PC-9 (cell line): ENCODE measurements around the gene ERCC4. TPM values are rescaled to one million over a fixed set of nuclear protein-coding genes. Genes with fewer than 3 reads are reported as not detected.

ENCODE experiments used
- BruUV-seq: library from RNA; stranded (reverse); fragments of 400-500 nt; replicated peaks from 2 replicates; lab custom pipeline; 2021; lab: Mats Ljungman, UMichigan
- CTCF ChIA-PET: fragments of 300-600 bp; sonication (Branson Sonifier 250); formaldehyde crosslinking; loops from one replicate; lab custom pipeline; 2022; ENCODE audit warnings: antibody characterized with exemption; lab: Charles Lee
- POLR2A ChIA-PET: fragments of 300-600 bp; sonication (Branson Sonifier 250); formaldehyde crosslinking; loops from one replicate; lab custom pipeline; 2022; ENCODE audit warnings: antibody characterized with exemption; ENCODE audit not compliant: unreplicated experiment; lab: Charles Lee
- DNase-seq, 2 experiments: peaks; one replicate each; pipeline versions ENCODE4 v3.0.0 to v3.0.0-alpha.2; 2015 to 2022; ENCODE audit warnings: mixed read lengths in 1 of 2
- H2AFZ ChIP-seq: fragments of 200-600 bp; sonication (generic); 2 replicates; pipeline ENCODE4 v1.8.1; 2017; ENCODE audit warnings: antibody characterized with exemption
- H3F3A ChIP-seq: fragments of 200-600 bp; sonication (generic); 2 replicates; pipeline ENCODE4 v1.8.1; 2017; ENCODE audit warnings: antibody characterized with exemption, mild to moderate bottlenecking, low read depth; ENCODE audit not compliant: insufficient read depth
- H3K27ac ChIP-seq: fragments of 200-600 bp; sonication (generic); 2 replicates; pipeline ENCODE4 v1.6.1; 2016; ENCODE audit warnings: mixed run types
- H3K27me3 ChIP-seq: fragments of 200-600 bp; sonication (generic); 2 replicates; pipeline ENCODE4 v1.6.1; 2016; ENCODE audit warnings: low read depth, mixed run types; ENCODE audit not compliant: insufficient read depth
- H3K36me3 ChIP-seq: fragments of 200-600 bp; sonication (generic); 2 replicates; pipeline ENCODE4 v1.6.1; 2016; ENCODE audit warnings: low read depth, mixed run types
- H3K4me1 ChIP-seq: fragments of 200-600 bp; sonication (generic); replicated peaks from 2 replicates; pipeline ENCODE4 v1.6.1; 2016; ENCODE audit warnings: mixed run types; ENCODE audit not compliant: insufficient read depth
- H3K4me2 ChIP-seq: fragments of 200-600 bp; sonication (generic); 2 replicates; pipeline ENCODE4 v1.6.1; 2017; ENCODE audit warnings: mixed run types
- H3K4me3 ChIP-seq: fragments of 200-600 bp; sonication (generic); 2 replicates; pipeline ENCODE4 v1.6.1; 2016; ENCODE audit warnings: mixed run types
- H3K79me2 ChIP-seq: fragments of 200-600 bp; sonication (generic); 2 replicates; pipeline ENCODE4 v1.6.1; 2017; ENCODE audit warnings: low read depth, mixed run types
- H3K9me2 ChIP-seq: fragments of 200-600 bp; sonication (generic); 2 replicates; pipeline ENCODE4 v1.8.1; 2017; ENCODE audit warnings: mild to moderate bottlenecking; ENCODE audit not compliant: insufficient read depth
- H3K9me3 ChIP-seq: fragments of 200-600 bp; sonication (generic); 2 replicates; pipeline ENCODE4 v1.8.1; 2016; ENCODE audit warnings: low read depth; ENCODE audit not compliant: insufficient read depth
- H4K20me1 ChIP-seq: fragments of 200-600 bp; sonication (generic); 2 replicates; pipeline ENCODE4 v1.8.1; 2017; ENCODE audit not compliant: insufficient read depth
- EZH2 ChIP-seq: fragments of 200-600 bp; sonication (generic); IDR thresholded peaks from 2 replicates; pipeline ENCODE4 v1.8.0; 2017; ENCODE audit warnings: antibody characterized with exemption, low read depth
- intact Hi-C: fragments of 100-400 bp; cut with micrococcal nuclease; formaldehyde crosslinking; loops from one replicate; pipeline ENCODE4 v1.10.0; 2022; ENCODE audit not compliant: unreplicated experiment
- total RNA-seq: library from RNA; stranded (reverse); gene quantifications from 2 replicates; pipeline ENCODE4 v1.2.3, GENCODE V29; 2021
- TF ChIP-seq, protein P1 (sequence below): fragments of 200-600 bp; sonication (generic); conservative IDR thresholded peaks from 2 replicates; pipeline ENCODE4 v1.6.1; 2017; ENCODE audit warnings: mixed run types, antibody characterized with exemption, mild to moderate bottlenecking, moderate library complexity

ERCC4 gene
- total RNA-seq, 1 experiment from 2014 or later, result 17.4 TPM

DNA sequence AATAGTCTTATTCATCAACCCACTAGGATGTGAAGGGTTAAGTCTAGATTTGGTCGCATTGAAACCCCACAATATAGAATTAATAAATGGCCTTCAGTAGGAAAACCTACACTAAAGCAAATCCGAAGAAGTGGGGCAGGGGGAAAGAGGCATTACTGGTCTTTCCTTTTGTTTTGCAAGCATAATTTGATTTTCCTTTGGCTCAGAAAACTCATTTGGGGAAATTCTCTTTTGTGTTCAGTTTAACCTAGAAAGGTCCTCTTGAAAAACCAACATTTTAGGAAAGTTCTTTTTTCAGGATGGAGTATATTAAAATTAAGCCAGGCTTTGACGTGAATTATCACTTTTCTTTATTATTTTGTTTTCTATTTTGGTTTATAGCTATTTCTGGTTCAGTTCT, 31.7 kb downstream of the ERCC4 start:
- no peak overlapping the region for H3K4me2 ChIP-seq
- POLR2A ChIA-PET, result interaction anchor here (0.6 kb wide), 2 partner anchors 146 to 626 kb away, joined by 4 to 9 read pairs; no protein-coding TSS in a partner anchor

DNA sequence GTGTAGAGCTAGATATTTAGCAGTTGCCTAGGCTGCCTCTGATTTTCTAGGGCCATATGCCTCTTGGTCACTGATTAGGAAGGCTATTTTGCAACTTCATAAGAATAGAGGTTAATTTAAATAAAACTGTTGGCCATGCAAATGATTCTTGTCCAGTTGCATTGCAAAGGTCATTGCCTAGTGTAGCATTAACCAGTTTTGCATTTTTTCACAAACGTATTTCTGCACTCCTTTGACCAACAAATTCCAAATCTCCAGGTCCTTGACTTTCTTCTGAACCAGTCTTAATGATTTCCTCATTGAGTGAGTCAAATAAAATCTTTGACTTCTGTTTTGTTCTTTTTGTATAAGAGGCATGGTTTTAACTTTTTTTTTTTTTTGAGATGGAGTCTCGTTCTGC, 33.5 kb downstream of the ERCC4 start:
- intact Hi-C loops, result no loop called here
- DNase-seq, result no peak
- Histone ChIP-seq H3K79me2 (no peaks in the 10 kb centered on the region), H3K4me2 (no peak overlapping the region), H2AFZ (no peak overlapping the region), H3K4me1 (peaks cover 42% of the 10 kb centered on the region), H3K9me2 (no peaks in the 10 kb centered on the region), H3F3A (peaks cover 28% of the 10 kb centered on the region), H3K27me3 (no peaks in the 10 kb centered on the region), H3K9me3 (no peaks in the 10 kb centered on the region), H3K4me3 (no peak overlapping the region), H4K20me1 (no peaks in the 10 kb centered on the region), H3K27ac (no peak overlapping the region), H3K36me3 (no peaks in the 10 kb centered on the region)
- TF ChIP-seq, protein P1, sequence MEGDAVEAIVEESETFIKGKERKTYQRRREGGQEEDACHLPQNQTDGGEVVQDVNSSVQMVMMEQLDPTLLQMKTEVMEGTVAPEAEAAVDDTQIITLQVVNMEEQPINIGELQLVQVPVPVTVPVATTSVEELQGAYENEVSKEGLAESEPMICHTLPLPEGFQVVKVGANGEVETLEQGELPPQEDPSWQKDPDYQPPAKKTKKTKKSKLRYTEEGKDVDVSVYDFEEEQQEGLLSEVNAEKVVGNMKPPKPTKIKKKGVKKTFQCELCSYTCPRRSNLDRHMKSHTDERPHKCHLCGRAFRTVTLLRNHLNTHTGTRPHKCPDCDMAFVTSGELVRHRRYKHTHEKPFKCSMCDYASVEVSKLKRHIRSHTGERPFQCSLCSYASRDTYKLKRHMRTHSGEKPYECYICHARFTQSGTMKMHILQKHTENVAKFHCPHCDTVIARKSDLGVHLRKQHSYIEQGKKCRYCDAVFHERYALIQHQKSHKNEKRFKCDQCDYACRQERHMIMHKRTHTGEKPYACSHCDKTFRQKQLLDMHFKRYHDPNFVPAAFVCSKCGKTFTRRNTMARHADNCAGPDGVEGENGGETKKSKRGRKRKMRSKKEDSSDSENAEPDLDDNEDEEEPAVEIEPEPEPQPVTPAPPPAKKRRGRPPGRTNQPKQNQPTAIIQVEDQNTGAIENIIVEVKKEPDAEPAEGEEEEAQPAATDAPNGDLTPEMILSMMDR, result no peak
- TF ChIP-seq EZH2, result no peak
- BruUV-seq, result no TSS peak
- ChIA-PET CTCF (no interaction called here), POLR2A (no interaction called here)

More for the DNA sequence above, 31.7 kb downstream of the ERCC4 start:
- Histone ChIP-seq H2AFZ (no peak overlapping the region), H3K27ac (no peak overlapping the region), H3K9me3 (no peaks in the 10 kb centered on the region), H3K4me3 (no peak overlapping the region), H3K79me2 (no peaks in the 10 kb centered on the region), H4K20me1 (no peaks in the 10 kb centered on the region), H3K4me1 (peaks cover 25% of the 10 kb centered on the region), H3K27me3 (no peaks in the 10 kb centered on the region), H3F3A (peaks cover 11% of the 10 kb centered on the region; the same call in 1 of the 2 replicates), H3K9me2 (no peaks in the 10 kb centered on the region), H3K36me3 (no peaks in the 10 kb centered on the region)
- CTCF ChIA-PET, result no interaction called here
- TF ChIP-seq, protein P1, result no peak
- TF ChIP-seq EZH2, result no peak
- intact Hi-C loops, result no loop called here
- no TSS peak for BruUV-seq
- DNase-seq, result no peak

DNA sequence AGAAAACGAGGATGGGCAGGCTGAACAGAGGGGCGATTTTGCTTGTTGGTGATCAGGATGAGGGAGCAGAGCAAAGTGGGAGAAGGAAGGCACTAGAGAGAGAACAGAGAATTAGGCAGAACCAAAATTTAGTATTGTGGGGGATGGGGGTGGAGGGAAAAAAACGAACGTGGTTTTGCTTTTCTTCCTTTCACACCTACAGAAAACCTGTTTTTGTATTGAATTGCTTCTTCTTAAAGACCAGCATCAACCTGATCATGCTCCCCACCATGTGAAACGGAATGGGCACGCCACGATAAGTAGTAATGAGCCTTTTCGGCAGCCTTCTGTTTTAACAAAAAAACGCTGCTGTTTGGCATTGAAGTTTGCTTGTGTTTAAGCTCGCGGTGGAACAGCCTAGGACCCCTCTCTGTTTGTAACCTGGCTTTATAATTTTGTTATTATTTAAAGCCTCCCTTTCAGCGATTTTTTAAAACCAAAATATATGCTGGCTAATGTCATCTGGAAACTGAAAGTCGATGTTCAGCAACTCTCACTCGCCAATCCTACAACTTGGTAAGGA, 36.8 kb downstream of the ERCC4 start:
- Histone ChIP-seq H3K27me3 (no peaks in the 10 kb centered on the region), H3K9me2 (no peaks in the 10 kb centered on the region), H4K20me1 (no peaks in the 10 kb centered on the region), H3K36me3 (no peaks in the 10 kb centered on the region), H2AFZ (peak overlapping the region; percentile 69), H3K79me2 (no peaks in the 10 kb centered on the region), H3K27ac (peak overlapping the region; percentile 95), H3F3A (peaks cover 42% of the 10 kb centered on the region), H3K4me1 (peaks cover 72% of the 10 kb centered on the region), H3K9me3 (no peaks in the 10 kb centered on the region), H3K4me2 (peak overlapping the region; percentile 78), H3K4me3 (peak overlapping the region; percentile 51)
- intact Hi-C loops, result loop anchor here (1.0 to 5.0 kb wide), 3 partner anchors 51 to 115 kb away; partner anchors contain the start of gene MRTFB
- TF ChIP-seq EZH2, result no peak
- no peak for DNase-seq
- POLR2A ChIA-PET, result interaction anchor here (0.6 kb wide), 2 partner anchors 285 to 1338 kb away, joined by 5 to 6 read pairs; no protein-coding TSS in a partner anchor
- BruUV-seq, result no TSS peak
- CTCF ChIA-PET, result interaction anchor here (0.6 kb wide), 1 partner anchor 1831 kb away, joined by 5 read pairs; no protein-coding TSS in a partner anchor
